HepG2 (cell line): Measurements from ENCODE around the gene EHBP1.

Source experiments
- PAWR ChIP-seq: sonication (generic); formaldehyde crosslinking; IDR thresholded peaks from 2 replicates; pipeline ENCODE4 v1.4.0; 2020; ENCODE audit warnings: missing genetic modification reagents, mild to moderate bottlenecking, borderline replicate concordance
- PRDM10 ChIP-seq: sonication (generic); formaldehyde crosslinking; IDR thresholded peaks from 2 replicates; pipeline ENCODE4 v1.4.0; 2020; ENCODE audit warnings: low read depth, missing genetic modification reagents
- SMAD1 ChIP-seq: sonication (generic); formaldehyde crosslinking; IDR thresholded peaks from 2 replicates; pipeline ENCODE4 v1.4.0; 2020; ENCODE audit warnings: missing genetic modification reagents, low read depth, mild to moderate bottlenecking, borderline replicate concordance
- SMC3 ChIP-seq: IDR thresholded peaks from 2 replicates; pipeline ENCODE4 v1.6.1; 2011; ENCODE audit warnings: low read length, improper control_type of control experiment
- ZNF276 ChIP-seq: sonication (generic); formaldehyde crosslinking; IDR thresholded peaks from 2 replicates; pipeline ENCODE4 v1.4.0; 2020; ENCODE audit warnings: mild to moderate bottlenecking, low read depth, missing genetic modification reagents
- ZNF530 ChIP-seq: sonication (generic); formaldehyde crosslinking; IDR thresholded peaks from 2 replicates; pipeline ENCODE4 v1.5.0; 2020; ENCODE audit warnings: low read depth, mild to moderate bottlenecking, missing genetic modification reagents

GRCh38 chr2:62992561-62992960 lies 287.0 kb downstream of the EHBP1 start:
- no peak for TF ChIP-seq SMAD1 (CRISPR knock-in tag)
- TF ChIP-seq SMC3: no peak
- TF ChIP-seq PRDM10 (CRISPR knock-in tag): no peak
- no peak for TF ChIP-seq ZNF530 (CRISPR knock-in tag)
- no peak for TF ChIP-seq PAWR
- TF ChIP-seq ZNF276 (CRISPR knock-in tag): no peak
